GM23338 (cell line): ENCODE results near the gene SCAMP1. TPM values are rescaled to one million over a fixed set of nuclear protein-coding genes. Genes with fewer than 3 reads are reported as not detected.

Source experiments
- ATAC-seq: fragments of 200-7000 bp; cut with Tn5 transposase; 3 replicates; pipeline ENCODE4 v1.9.1; 2020
- DNase-seq: peaks from one replicate; pipeline ENCODE4 v3.0.0-alpha.2; 2015; ENCODE audit warnings: low spot score
- H2AFZ ChIP-seq: fragments of 200-600 bp; sonication (generic); 2 replicates; pipeline ENCODE4 v1.8.0; 2016; ENCODE audit warnings: antibody characterized with exemption, mild to moderate bottlenecking, moderate library complexity
- H3F3A ChIP-seq: fragments of 200-600 bp; sonication (generic); replicated peaks from 2 replicates; pipeline ENCODE4 v1.8.0; 2017; ENCODE audit warnings: antibody characterized with exemption, mixed run types, low read depth
- H3K27ac ChIP-seq: fragments of 200-600 bp; sonication (generic); 2 replicates; pipeline ENCODE4 v1.6.1; 2016; ENCODE audit warnings: low read depth
- H3K27me3 ChIP-seq: fragments of 200-600 bp; sonication (generic); 2 replicates; pipeline ENCODE4 v1.8.0; 2016; ENCODE audit warnings: mild to moderate bottlenecking, mixed run types, moderate library complexity; ENCODE audit not compliant: insufficient read depth
- H3K36me3 ChIP-seq: fragments of 200-600 bp; sonication (generic); 2 replicates; pipeline ENCODE4 v1.8.0; 2016; ENCODE audit warnings: mild to moderate bottlenecking; ENCODE audit not compliant: insufficient read depth
- H3K4me1 ChIP-seq: fragments of 200-600 bp; sonication (generic); 2 replicates; pipeline ENCODE4 v1.8.0; 2016; ENCODE audit warnings: mild to moderate bottlenecking, moderate library complexity; ENCODE audit not compliant: insufficient read depth
- H3K4me2 ChIP-seq: fragments of 200-600 bp; sonication (generic); 2 replicates; pipeline ENCODE4 v1.7.1; 2017; ENCODE audit warnings: mixed run types
- H3K4me3 ChIP-seq: fragments of 200-600 bp; sonication (generic); 2 replicates; pipeline ENCODE4 v1.6.1; 2016; ENCODE audit warnings: mixed run types
- H3K79me2 ChIP-seq: fragments of 200-600 bp; sonication (generic); replicated peaks from 2 replicates; pipeline ENCODE4 v1.8.0; 2017; ENCODE audit warnings: mild to moderate bottlenecking; ENCODE audit not compliant: insufficient read depth
- H3K9me2 ChIP-seq: fragments of 200-600 bp; sonication (generic); 2 replicates; pipeline ENCODE4 v1.8.0; 2017; ENCODE audit not compliant: insufficient read depth
- H4K20me1 ChIP-seq: fragments of 200-600 bp; sonication (generic); replicated peaks from 2 replicates; pipeline ENCODE4 v1.8.0; 2017; ENCODE audit warnings: mild to moderate bottlenecking; ENCODE audit not compliant: insufficient read depth
- H3K27ac Mint-ChIP-seq: 2 replicates; pipeline ENCODE4 v1.8.0; 2020; ENCODE audit warnings: inconsistent platforms, mild to moderate bottlenecking, moderate library complexity, mixed read lengths
- H3K27me3 Mint-ChIP-seq: 3 replicates; pipeline ENCODE4 v1.8.0; 2022; ENCODE audit warnings: low read depth, mild to moderate bottlenecking, moderate library complexity, mixed read lengths, inconsistent platforms; ENCODE audit not compliant: insufficient read depth, poor library complexity
- H3K36me3 Mint-ChIP-seq: 3 replicates; pipeline ENCODE4 v1.8.0; 2021; ENCODE audit warnings: low read depth, mild to moderate bottlenecking, inconsistent platforms, moderate library complexity, mixed read lengths
- H3K4me1 Mint-ChIP-seq: 3 replicates; pipeline ENCODE4 v1.8.0; 2020; ENCODE audit warnings: mild to moderate bottlenecking, inconsistent platforms, mixed read lengths
- H3K4me3 Mint-ChIP-seq: 3 replicates; pipeline ENCODE4 v1.8.0; 2021; ENCODE audit warnings: moderate library complexity, mild to moderate bottlenecking, inconsistent platforms, mixed read lengths
- H3K9me3 Mint-ChIP-seq: 3 replicates; pipeline ENCODE4 v1.8.0; 2020; ENCODE audit warnings: moderate library complexity, mild to moderate bottlenecking, inconsistent platforms, mixed read lengths
- CTCF ChIP-seq, 2 experiments: fragments of 200-600 bp in 1 of 2; sonication (generic) in 1 of 2; conservative IDR thresholded peaks; 2 replicates each; pipeline versions ENCODE4 v1.5.1 to v1.6.1; 2016 to 2017; ENCODE audit warnings: antibody characterized with exemption in 2 of 2, low read depth in 2 of 2, mild to moderate bottlenecking in 2 of 2, moderate library complexity in 1 of 2
- ETS1 ChIP-seq: IDR thresholded peaks from 2 replicates; pipeline ENCODE4 v1.6.1; 2016; ENCODE audit warnings: antibody characterized with exemption
- EZH2phosphoT487 ChIP-seq: fragments of 200-600 bp; sonication (generic); IDR thresholded peaks from one replicate; pipeline ENCODE4 v1.8.1; 2018; ENCODE audit warnings: antibody characterized with exemption; ENCODE audit not compliant: unreplicated experiment
- NANOG ChIP-seq: IDR thresholded peaks from 2 replicates; pipeline ENCODE4 v1.6.1; 2016; ENCODE audit warnings: antibody characterized with exemption, borderline replicate concordance
- REST ChIP-seq: IDR thresholded peaks from one replicate; pipeline ENCODE4 v1.6.1; 2018; ENCODE audit warnings: antibody characterized with exemption; ENCODE audit not compliant: unreplicated experiment
- ZNF114 ChIP-seq: fragments of 250-450 bp; sonication (Bioruptor Pico); IDR thresholded peaks from 2 replicates; pipeline ENCODE4 v1.5.0; 2020; ENCODE audit warnings: mild to moderate bottlenecking, moderate library complexity
- ZNF462 ChIP-seq: fragments of 250-450 bp; sonication (Bioruptor Pico); IDR thresholded peaks from 2 replicates; pipeline ENCODE4 v1.5.0; 2020; ENCODE audit warnings: mild to moderate bottlenecking, moderate library complexity
- polyA plus RNA-seq: library from polyadenylated mRNA; unstranded; fragments of >200 nt; fragmentation: Nextera tagmentation; extraction: Ambion mirVana; gene quantifications from 2 replicates; pipeline ENCODE4 v1.2.1, GENCODE V29; 2016
- total RNA-seq: library from RNA; depleted of rRNA; stranded (reverse); fragments of >200 nt; shearing (Covaris generic); gene quantifications from 2 replicates; pipeline ENCODE4 v1.2.3, GENCODE V29; 2014

Gene SCAMP1
- total and polyA plus RNA-seq, 2 experiments from 2014 or later: 26.8 to 53.9 TPM

DNA sequence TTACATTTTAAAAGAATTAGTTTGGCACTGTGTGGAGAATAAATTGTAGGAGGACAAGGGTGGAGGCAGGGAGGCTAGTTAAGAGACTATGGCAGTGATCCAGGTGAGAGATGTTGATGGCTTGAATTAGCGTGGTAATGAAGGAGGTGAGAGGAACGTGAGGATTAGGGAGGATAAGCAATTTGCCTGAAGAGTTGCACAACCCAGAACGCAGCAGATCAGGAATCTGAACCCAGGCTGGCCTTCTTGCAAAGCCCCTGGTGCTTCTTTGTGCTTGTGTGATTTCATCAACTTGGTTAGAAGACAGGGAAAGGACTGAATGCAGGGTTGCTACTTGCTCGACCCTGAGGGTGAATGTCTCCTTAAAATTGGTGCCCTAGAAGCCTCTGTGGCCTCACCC, 6.9 kb upstream of the SCAMP1 start (continued):
- TF ChIP-seq REST: no peak
- TF ChIP-seq ETS1: no peak
- TF ChIP-seq EZH2phosphoT487: no peak

GRCh38 chr5:78354066-78354670, 6.2 kb upstream of the SCAMP1 start:
- peaks cover 5% of the 10 kb centered on the region for H3K4me1 ChIP-seq
- Mint-ChIP-seq H3K36me3 (no peaks in the 10 kb centered on the region; the same call in 2 of the 3 replicates), H3K4me1 (peaks cover 16% of the 10 kb centered on the region), H3K27ac (no peak overlapping the region), H3K27me3 (no peaks in the 10 kb centered on the region), H3K4me3 (no peak overlapping the region), H3K9me3 (no peaks in the 10 kb centered on the region)
- ATAC-seq: no peak
- H2AFZ ChIP-seq: no peak overlapping the region
- peaks cover under 1% of the 10 kb centered on the region; the same call in 1 of the 2 replicates for H3F3A ChIP-seq
- H3K36me3 ChIP-seq: no peaks in the 10 kb centered on the region
- no peaks in the 10 kb centered on the region for H4K20me1 ChIP-seq
- H3K4me2 ChIP-seq: no peak overlapping the region
- no peaks in the 10 kb centered on the region for H3K9me2 ChIP-seq
- H3K27me3 ChIP-seq: no peaks in the 10 kb centered on the region
- no peaks in the 10 kb centered on the region for H3K79me2 ChIP-seq
- H3K27ac ChIP-seq: no peak overlapping the region
- DNase-seq: no peak
- H3K4me3 ChIP-seq: no peak overlapping the region
- TF ChIP-seq REST: no peak
- TF ChIP-seq ZNF462 (CRISPR knock-in tag): no peak
- TF ChIP-seq CTCF (conservative IDR thresholded peaks at IDR 0.05; ENCODE audit: low read depth in 2 of 2): no peak
- TF ChIP-seq ZNF114 (CRISPR knock-in tag): no peak
- no peak for TF ChIP-seq EZH2phosphoT487
- no peak for TF ChIP-seq NANOG
